Heart right ventricle (tissue), 12 donors: Measurements from ENCODE around the gene ZNF69. TPM values are rescaled to one million over a fixed set of nuclear protein-coding genes. Genes with fewer than 3 reads are reported as not detected.

Experiments used
- polyA plus RNA-seq, 2 donors: library from polyadenylated mRNA; stranded (reverse); fragments of 200-250 nt; gene quantifications; one replicate each; pipeline ENCODE4 v1.2.3, GENCODE V29; 2013
- total RNA-seq, 10 donors: library from RNA; stranded (reverse); fragmentation: NEBNext Ultra II Directional in 3 of 10; extraction: Animal tissue kit (Norgen Biotek cat#: 25700) in 3 of 10; gene quantifications; one replicate each; pipeline versions ENCODE4 v1.2.1 to v1.2.4, GENCODE V29; 2021 to 2023
- donor health status: ischemic (EF 13 %, LVEDD 7.1; RV severe dilation, severe dysfunction).
- donor health status: healthy with polysubstance abuse.
- donor health status: DM: no; HTN: yes; CAD: no.
- donor health status: DM: no; HTN: no; CAD: no.
- donor health status: ischemic (EF 25% LVEDD 6.9; RV normal size, moderate dysfunction).
- donor health status: ischemic (EF 25% LVEDD 5.7; RV mildly dilated, moderate dysfunction).
- donor health status: healthy.
- donor health status: nonischemic (EF 11% LVEDD 7.7; RV severe dilation, severe dysfunction).
- donor health status: DM: yes; HTN: yes; CAD: no.
- donor health status: PGD.
- donor health status: ischemic (EF 29% LVEDD 5.4; RV normal size, mild dysfunction).
- donor health status: nonischemic (EF 23%, LVEDD 6.1; RV moderate dilation, normal function).

The ZNF69 gene
- total and polyA plus RNA-seq, 12 donors, result 1.6 to 6.5 (median 4.3) TPM

Other genes starting within 250 kb of the ZNF69 start
- gene ZNF823, start 148.8 kb upstream of the ZNF69 start, total RNA-seq, result 1 to 10 TPM; 2.2 to 5.7 (median 3.3) TPM
- 1 to 10 TPM; 2.0 to 5.5 TPM for gene ZNF823, start 148.8 kb upstream of the ZNF69 start, polyA plus RNA-seq
- 1 to 10 TPM; 2.8 to 7.0 (median 5.2) TPM for gene ZNF441, start 120.8 kb upstream of the ZNF69 start, total RNA-seq
- gene ZNF441, start 120.8 kb upstream of the ZNF69 start, polyA plus RNA-seq, result 1 to 10 TPM; 1.7 to 5.6 TPM
- gene ZNF491, start 89.3 kb upstream of the ZNF69 start, total RNA-seq, result 1 to 10 TPM; 1.4 to 5.1 (median 2.6) TPM
- 1 to 10 TPM in 1 of 2 donors, under 1 TPM in 1; 0.67 to 4.0 TPM for gene ZNF491, start 89.3 kb upstream of the ZNF69 start, polyA plus RNA-seq
- gene ZNF440, start 73.5 kb upstream of the ZNF69 start, total RNA-seq, result 1 to 10 TPM; 2.9 to 5.5 (median 4.3) TPM
- gene ZNF440, start 73.5 kb upstream of the ZNF69 start, polyA plus RNA-seq, result 1 to 10 TPM; 1.6 to 9.5 TPM
- gene ZNF439, start 39.1 kb upstream of the ZNF69 start, total RNA-seq, result 1 to 10 TPM; 2.5 to 4.9 (median 3.9) TPM
- gene ZNF439, start 39.1 kb upstream of the ZNF69 start, polyA plus RNA-seq, result 10 to 100 TPM in 1 of 2 donors, 1 to 10 TPM in 1; 2.6 to 15.4 TPM
- 1 to 10 TPM; 2.8 to 5.0 (median 4.4) TPM for gene ZNF700, start 37.3 kb downstream of the ZNF69 start, total RNA-seq
- 10 to 100 TPM in 1 of 2 donors, 1 to 10 TPM in 1; 2.4 to 11.3 TPM for gene ZNF700, start 37.3 kb downstream of the ZNF69 start, polyA plus RNA-seq
- 1 to 10 TPM; 1.7 to 7.1 (median 4.8) TPM for gene ZNF763, start 77.3 kb downstream of the ZNF69 start, total RNA-seq
- 10 to 100 TPM in 1 of 2 donors, under 1 TPM in 1; 0.87 to 11.0 TPM for gene ZNF763, start 77.3 kb downstream of the ZNF69 start, polyA plus RNA-seq
- gene ZNF433, start 147.9 kb downstream of the ZNF69 start, total RNA-seq, result 1 to 10 TPM; 2.9 to 6.6 (median 4.1) TPM
- gene ZNF433, start 147.9 kb downstream of the ZNF69 start, polyA plus RNA-seq, result 1 to 10 TPM; 2.4 to 9.3 TPM
- gene ZNF878, start 165.2 kb downstream of the ZNF69 start, total RNA-seq, result under 1 TPM in 6 of 10 donors, not detected in 4; 0.21 to 0.48 (median 0.34) TPM
- gene ZNF878, start 165.2 kb downstream of the ZNF69 start, polyA plus RNA-seq, result under 1 TPM; 0.13 to 0.51 TPM
- gene ZNF844, start 176.9 kb downstream of the ZNF69 start, total RNA-seq, result 10 to 100 TPM; 11.4 to 22.5 (median 17.8) TPM
- 1 to 10 TPM; 2.3 to 6.1 TPM for gene ZNF844, start 176.9 kb downstream of the ZNF69 start, polyA plus RNA-seq